Lower lobe of right lung (tissue), 2 donors: ENCODE measurements around the gene IKZF1. TPM values are rescaled to one million over a fixed set of nuclear protein-coding genes. Genes with fewer than 3 reads are reported as not detected.

Source experiments
- ATAC-seq, 2 donors: fragments of 200-7000 bp; cut with Tn5 transposase; one replicate each; pipeline ENCODE4 v1.9.1; 2020 to 2022; ENCODE audit warnings: mild to moderate bottlenecking in 2 of 2, moderate library complexity in 2 of 2
- DNase-seq: peaks from one replicate; pipeline ENCODE4 v3.0.0-alpha.2; 2020
- H3K27ac ChIP-seq: fragments of 200-600 bp; one replicate; pipeline ENCODE4 v1.8.0; 2022
- H3K27me3 ChIP-seq: fragments of 200-600 bp; one replicate; pipeline ENCODE4 v1.8.0; 2022; ENCODE audit warnings: low read depth
- H3K36me3 ChIP-seq: fragments of 200-600 bp; one replicate; pipeline ENCODE4 v1.8.0; 2022; ENCODE audit warnings: mild to moderate bottlenecking
- H3K4me1 ChIP-seq: fragments of 200-600 bp; one replicate; pipeline ENCODE4 v1.8.0; 2022
- H3K4me3 ChIP-seq: fragments of 200-600 bp; one replicate; pipeline ENCODE4 v1.8.0; 2022; ENCODE audit warnings: mild to moderate bottlenecking
- H3K9me3 ChIP-seq: fragments of 200-600 bp; one replicate; pipeline ENCODE4 v1.8.0; 2022
- intact Hi-C: fragments of 100-400 bp; cut with DNase I; formaldehyde crosslinking; loops from one replicate; pipeline ENCODE4 v1.11.0; 2022
- total RNA-seq: library from RNA; stranded (reverse); fragmentation: NEBNext Ultra II Directional; extraction: Animal tissue kit (Norgen Biotek cat#: 25700); gene quantifications from one replicate; pipeline ENCODE4 v1.2.1, GENCODE V29; 2021
- TF ChIP-seq, protein P1 (sequence below): fragments of 200-600 bp; IDR thresholded peaks from one replicate; pipeline ENCODE4 v1.8.0; 2022; ENCODE audit warnings: antibody characterized with exemption, mild to moderate bottlenecking
- donor health status: DM: no; HTN: yes; CAD: no; lungs with severe emphysema.

Gene IKZF1
- total RNA-seq, 1 donor from 2014 or later: 61.9 TPM

DNA sequence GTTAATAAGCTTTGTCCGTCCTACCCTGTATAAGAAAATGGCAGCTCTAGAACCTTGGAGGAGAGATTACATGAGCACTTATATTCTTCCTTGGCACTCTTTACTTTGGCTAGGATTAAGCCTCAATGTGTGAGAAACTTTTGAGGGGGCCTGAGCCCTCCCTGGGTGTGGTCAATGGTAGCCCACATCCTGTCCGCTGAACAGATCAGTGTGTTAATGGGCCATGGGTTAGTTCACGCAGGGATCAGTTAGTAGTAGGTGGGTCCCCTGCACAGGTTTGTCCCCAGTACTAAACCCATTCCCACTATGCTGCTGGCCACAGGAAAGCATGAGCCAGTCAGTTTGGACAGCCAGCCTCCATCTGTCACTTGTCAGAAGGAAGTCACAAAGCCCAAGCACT is 20.2 kb upstream of the IKZF1 start:
- H3K27me3 ChIP-seq: no peaks in the 10 kb centered on the region
- TF ChIP-seq, protein P1, sequence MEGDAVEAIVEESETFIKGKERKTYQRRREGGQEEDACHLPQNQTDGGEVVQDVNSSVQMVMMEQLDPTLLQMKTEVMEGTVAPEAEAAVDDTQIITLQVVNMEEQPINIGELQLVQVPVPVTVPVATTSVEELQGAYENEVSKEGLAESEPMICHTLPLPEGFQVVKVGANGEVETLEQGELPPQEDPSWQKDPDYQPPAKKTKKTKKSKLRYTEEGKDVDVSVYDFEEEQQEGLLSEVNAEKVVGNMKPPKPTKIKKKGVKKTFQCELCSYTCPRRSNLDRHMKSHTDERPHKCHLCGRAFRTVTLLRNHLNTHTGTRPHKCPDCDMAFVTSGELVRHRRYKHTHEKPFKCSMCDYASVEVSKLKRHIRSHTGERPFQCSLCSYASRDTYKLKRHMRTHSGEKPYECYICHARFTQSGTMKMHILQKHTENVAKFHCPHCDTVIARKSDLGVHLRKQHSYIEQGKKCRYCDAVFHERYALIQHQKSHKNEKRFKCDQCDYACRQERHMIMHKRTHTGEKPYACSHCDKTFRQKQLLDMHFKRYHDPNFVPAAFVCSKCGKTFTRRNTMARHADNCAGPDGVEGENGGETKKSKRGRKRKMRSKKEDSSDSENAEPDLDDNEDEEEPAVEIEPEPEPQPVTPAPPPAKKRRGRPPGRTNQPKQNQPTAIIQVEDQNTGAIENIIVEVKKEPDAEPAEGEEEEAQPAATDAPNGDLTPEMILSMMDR: no peak
- H3K4me3 ChIP-seq: no peak overlapping the region
- no peaks in the 10 kb centered on the region for H3K9me3 ChIP-seq
- ATAC-seq: peak; percentile 14 to 60
- peaks cover 22% of the 10 kb centered on the region for H3K4me1 ChIP-seq
- DNase-seq: no peak
- no peaks in the 10 kb centered on the region for H3K36me3 ChIP-seq
- no peak overlapping the region for H3K27ac ChIP-seq
- intact Hi-C loops: no loop called here

GRCh38 chr7:50285269-50285668 is 19.2 kb upstream of the IKZF1 start:
- Histone ChIP-seq H3K27me3 (no peaks in the 10 kb centered on the region), H3K9me3 (no peaks in the 10 kb centered on the region), H3K4me3 (no peak overlapping the region), H3K27ac (no peak overlapping the region), H3K4me1 (peaks cover 22% of the 10 kb centered on the region), H3K36me3 (no peaks in the 10 kb centered on the region)
- peak; percentile 23 to 37 for ATAC-seq
- intact Hi-C loops: no loop called here
- DNase-seq: no peak
- TF ChIP-seq, protein P1: no peak

- no peak for ATAC-seq
- H3K36me3 ChIP-seq: no peaks in the 10 kb centered on the region
- intact Hi-C loops: no loop called here
- TF ChIP-seq, protein P1: no peak
- no peaks in the 10 kb centered on the region for H3K9me3 ChIP-seq
- no peak overlapping the region for H3K27ac ChIP-seq
- peaks cover 13% of the 10 kb centered on the region for H3K4me1 ChIP-seq
- no peak for DNase-seq
- H3K27me3 ChIP-seq: no peaks in the 10 kb centered on the region
- no peak overlapping the region for H3K4me3 ChIP-seq
These were observed 17.4 kb upstream of the IKZF1 start for GRCh38 chr7:50287129-50287528.

GRCh38 chr7:50292165-50292757 is 12.3 kb upstream of the IKZF1 start:
- DNase-seq: no peak
- H3K9me3 ChIP-seq: no peaks in the 10 kb centered on the region
- H3K27ac ChIP-seq: no peak overlapping the region
- ATAC-seq: no peak
- intact Hi-C loops: no loop called here
- H3K4me3 ChIP-seq: no peak overlapping the region
- H3K27me3 ChIP-seq: no peaks in the 10 kb centered on the region
- no peaks in the 10 kb centered on the region for H3K4me1 ChIP-seq
- TF ChIP-seq, protein P1: no peak
- no peaks in the 10 kb centered on the region for H3K36me3 ChIP-seq

- DNase-seq: no peak
- Histone ChIP-seq H3K4me3 (no peak overlapping the region), H3K36me3 (no peaks in the 10 kb centered on the region), H3K27me3 (no peaks in the 10 kb centered on the region), H3K27ac (no peak overlapping the region), H3K9me3 (no peaks in the 10 kb centered on the region), H3K4me1 (no peaks in the 10 kb centered on the region)
- TF ChIP-seq, protein P1: no peak
- intact Hi-C loops: no loop called here
- no peak for ATAC-seq
These were observed 11.8 kb upstream of the IKZF1 start for GRCh38 chr7:50292763-50293162.
